GM18868 (cell line): ENCODE results near the gene KAT2B.

Experiments used
- ATAC-seq: cut with Tn5 transposase; IDR thresholded peaks from one replicate; pipeline ENCODE4 v1.9.1; 2021; ENCODE audit warnings: mild to moderate bottlenecking, moderate library complexity; ENCODE audit not compliant: unreplicated experiment

The KAT2B gene

GRCh38 chr3:20095470-20095869, 55.2 kb downstream of the KAT2B start:
- no peak for ATAC-seq

GRCh38 chr3:20096135-20096685, 56.0 kb downstream of the KAT2B start:
- ATAC-seq = no peak

- ATAC-seq = no peak
These were observed 56.8 kb downstream of the KAT2B start for GRCh38 chr3:20097015-20097414.

GRCh38 chr3:20099060-20099459, 58.8 kb downstream of the KAT2B start:
- no peak for ATAC-seq

- no peak for ATAC-seq
These were observed 59.9 kb downstream of the KAT2B start for GRCh38 chr3:20100151-20100550.

- ATAC-seq = no peak
These were observed 60.8 kb downstream of the KAT2B start for GRCh38 chr3:20101041-20101440.

GRCh38 chr3:20103731-20104130, 63.5 kb downstream of the KAT2B start:
- ATAC-seq = peak; percentile 10

GRCh38 chr3:20104167-20104661, 64.0 kb downstream of the KAT2B start:
- ATAC-seq = peak; percentile 68

- no peak for ATAC-seq
These were observed 65.5 kb downstream of the KAT2B start for GRCh38 chr3:20105513-20106280.

GRCh38 chr3:20107722-20108121, 67.5 kb downstream of the KAT2B start:
- ATAC-seq = no peak

- no peak for ATAC-seq
These were observed 68.6 kb downstream of the KAT2B start for GRCh38 chr3:20108869-20109268.

- no peak for ATAC-seq
These were observed 70.6 kb downstream of the KAT2B start for GRCh38 chr3:20110826-20111225.

GRCh38 chr3:20111836-20112235, 71.6 kb downstream of the KAT2B start:
- ATAC-seq = no peak

GRCh38 chr3:20121088-20121487, 80.8 kb downstream of the KAT2B start:
- no peak for ATAC-seq

- no peak for ATAC-seq
These were observed 82.9 kb downstream of the KAT2B start for GRCh38 chr3:20123131-20123652.

GRCh38 chr3:20125289-20125688, 85.0 kb downstream of the KAT2B start:
- no peak for ATAC-seq

- ATAC-seq = peak; percentile 99
These were observed 85.7 kb downstream of the KAT2B start for GRCh38 chr3:20125897-20126296.

GRCh38 chr3:20128358-20128757, 88.1 kb downstream of the KAT2B start:
- ATAC-seq = no peak

- no peak for ATAC-seq
These were observed 89.9 kb downstream of the KAT2B start for GRCh38 chr3:20130106-20130505.

GRCh38 chr3:20136231-20136630, 96.0 kb downstream of the KAT2B start:
- ATAC-seq = no peak

- no peak for ATAC-seq
These were observed 97.4 kb downstream of the KAT2B start for GRCh38 chr3:20137647-20138046.

- no peak for ATAC-seq
These were observed 100.6 kb downstream of the KAT2B start for GRCh38 chr3:20140881-20141280.
